NB4 (cell line): Measurements from ENCODE around the gene GABRG3.

Experiments
- DNase-seq: peaks from one replicate; pipeline ENCODE4 v3.0.0; 2010; ENCODE audit warnings: low read depth
- H3K4me3 ChIP-seq: one replicate; pipeline ENCODE4 v1.5.1; 2011; ENCODE audit warnings: mild to moderate bottlenecking, low read depth, low read length, moderate library complexity
- MAX ChIP-seq: IDR thresholded peaks from 2 replicates; pipeline ENCODE4 v1.6.1; 2011; ENCODE audit warnings: low read depth, low read length
- MYC ChIP-seq: IDR thresholded peaks from 2 replicates; pipeline ENCODE4 v1.6.1; 2011; ENCODE audit warnings: low read depth, low read length
- POLR2A ChIP-seq: IDR thresholded peaks from 2 replicates; pipeline ENCODE4 v1.6.1; 2011; ENCODE audit warnings: mild to moderate bottlenecking; ENCODE audit not compliant: insufficient read length; ENCODE audit errors: extremely low read depth
- TF ChIP-seq, protein P1 (sequence below): IDR thresholded peaks from one replicate; pipeline ENCODE4 v1.5.1; 2012; ENCODE audit warnings: low read depth, low read length

The GABRG3 gene

GRCh38 chr15:27231811-27232210 lies 260.8 kb downstream of the GABRG3 start:
- no peak for DNase-seq
- TF ChIP-seq POLR2A: no peak
- no peak for TF ChIP-seq MAX
- no peak for TF ChIP-seq MYC
- TF ChIP-seq, protein P1, sequence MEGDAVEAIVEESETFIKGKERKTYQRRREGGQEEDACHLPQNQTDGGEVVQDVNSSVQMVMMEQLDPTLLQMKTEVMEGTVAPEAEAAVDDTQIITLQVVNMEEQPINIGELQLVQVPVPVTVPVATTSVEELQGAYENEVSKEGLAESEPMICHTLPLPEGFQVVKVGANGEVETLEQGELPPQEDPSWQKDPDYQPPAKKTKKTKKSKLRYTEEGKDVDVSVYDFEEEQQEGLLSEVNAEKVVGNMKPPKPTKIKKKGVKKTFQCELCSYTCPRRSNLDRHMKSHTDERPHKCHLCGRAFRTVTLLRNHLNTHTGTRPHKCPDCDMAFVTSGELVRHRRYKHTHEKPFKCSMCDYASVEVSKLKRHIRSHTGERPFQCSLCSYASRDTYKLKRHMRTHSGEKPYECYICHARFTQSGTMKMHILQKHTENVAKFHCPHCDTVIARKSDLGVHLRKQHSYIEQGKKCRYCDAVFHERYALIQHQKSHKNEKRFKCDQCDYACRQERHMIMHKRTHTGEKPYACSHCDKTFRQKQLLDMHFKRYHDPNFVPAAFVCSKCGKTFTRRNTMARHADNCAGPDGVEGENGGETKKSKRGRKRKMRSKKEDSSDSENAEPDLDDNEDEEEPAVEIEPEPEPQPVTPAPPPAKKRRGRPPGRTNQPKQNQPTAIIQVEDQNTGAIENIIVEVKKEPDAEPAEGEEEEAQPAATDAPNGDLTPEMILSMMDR: no peak
- no peak overlapping the region for H3K4me3 ChIP-seq

DNA sequence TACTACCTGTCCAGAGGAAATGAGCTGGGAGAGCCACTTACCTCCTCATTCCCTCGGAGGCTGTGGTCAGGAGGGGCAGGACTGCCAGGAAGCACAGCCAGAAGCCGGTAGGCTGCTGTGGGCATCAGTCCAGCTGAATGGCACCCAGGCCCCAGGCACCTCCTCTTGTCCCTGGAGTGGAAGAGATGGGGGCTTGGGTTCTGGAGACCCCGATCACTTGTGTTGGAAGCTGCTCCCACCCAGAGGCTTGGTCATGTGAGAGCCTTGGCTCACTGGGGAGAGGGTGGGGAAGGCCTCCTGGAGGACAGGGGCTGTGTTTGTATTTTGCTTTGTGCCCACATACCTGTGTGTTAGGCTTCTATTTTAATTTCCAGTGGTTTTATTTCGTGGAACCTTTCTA lies 261.9 kb downstream of the GABRG3 start:
- DNase-seq: no peak
- no peak overlapping the region for H3K4me3 ChIP-seq

GRCh38 chr15:27234593-27234992 lies 263.6 kb downstream of the GABRG3 start:
- no peak overlapping the region for H3K4me3 ChIP-seq
- TF ChIP-seq POLR2A (no peak), MYC (no peak), MAX (no peak)
- TF ChIP-seq, protein P1: no peak
- no peak for DNase-seq

More for the DNA sequence above, 261.9 kb downstream of the GABRG3 start:
- TF ChIP-seq POLR2A (no peak), MAX (no peak), MYC (no peak)
- TF ChIP-seq, protein P1: no peak

DNA sequence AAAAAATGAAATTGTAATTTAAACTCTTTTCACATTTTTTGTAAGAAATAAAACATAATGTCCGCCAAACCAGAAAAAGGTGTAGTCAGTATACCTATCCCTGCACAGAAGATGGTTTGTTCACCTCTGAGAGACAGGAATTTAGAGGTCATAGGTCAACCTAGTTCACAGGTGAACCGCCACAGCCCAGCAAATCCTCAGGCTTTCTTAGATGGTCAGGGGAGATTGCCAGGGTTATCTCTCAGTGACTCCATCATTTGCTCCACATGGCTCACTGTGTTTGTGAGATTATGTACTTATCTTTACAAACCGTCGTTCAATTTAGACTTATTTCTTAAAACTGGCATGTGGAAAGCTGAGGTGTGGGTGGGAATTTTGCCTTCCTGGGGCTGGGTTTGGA lies 264.2 kb downstream of the GABRG3 start:
- DNase-seq: no peak
- TF ChIP-seq POLR2A: no peak
- no peak overlapping the region for H3K4me3 ChIP-seq

DNA sequence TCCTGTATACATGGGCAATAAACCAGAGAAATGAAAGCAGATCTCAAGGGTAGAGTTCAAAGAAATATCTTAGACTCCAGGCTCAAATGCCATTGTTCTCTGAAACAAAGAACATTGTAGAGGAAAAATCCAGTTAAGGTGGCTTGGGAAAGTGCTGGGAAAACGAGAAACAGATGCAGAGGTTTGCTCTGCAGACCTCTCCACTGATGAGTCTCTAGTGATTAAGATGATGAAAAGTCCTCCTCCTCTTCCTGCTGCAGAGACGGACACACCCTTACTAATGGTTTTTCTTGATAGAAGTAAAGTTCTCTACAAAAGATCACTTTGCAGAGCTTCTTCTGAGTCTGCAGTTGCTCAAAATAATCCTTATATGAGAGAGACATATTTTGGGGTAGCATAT lies 264.7 kb downstream of the GABRG3 start:
- no peak overlapping the region for H3K4me3 ChIP-seq
- no peak for DNase-seq
- TF ChIP-seq POLR2A (no peak), MYC (no peak), MAX (no peak)
- TF ChIP-seq, protein P1: no peak

DNA sequence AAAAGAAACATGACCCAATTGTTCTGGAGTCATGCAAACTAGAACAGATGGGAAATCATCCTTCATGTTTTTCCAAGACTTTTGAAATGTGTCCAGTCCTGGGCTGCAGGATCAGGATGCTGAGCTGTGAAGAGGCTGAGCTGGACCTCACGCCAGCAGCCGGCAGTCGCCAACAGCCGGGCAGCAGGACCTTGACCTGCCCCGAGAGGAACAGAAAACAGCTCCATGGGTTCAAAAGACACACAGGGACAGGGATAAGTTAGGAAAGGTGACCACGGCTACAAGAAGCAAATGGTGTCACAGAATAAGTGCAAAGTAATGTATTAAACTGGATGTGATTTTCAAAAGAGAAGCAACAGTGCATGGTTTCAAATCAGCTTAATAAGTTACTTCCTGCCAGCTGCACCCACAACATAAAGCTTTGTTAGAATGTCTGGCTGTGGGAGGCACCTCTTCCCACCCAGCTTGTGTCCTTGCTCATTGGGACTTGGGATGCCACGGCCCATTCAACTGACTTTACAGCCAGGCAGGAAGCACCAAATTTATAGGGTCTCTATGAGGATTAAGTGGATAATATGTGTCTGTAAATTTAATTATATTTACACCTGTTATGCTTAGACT lies 266.4 kb downstream of the GABRG3 start:
- no peak overlapping the region for H3K4me3 ChIP-seq
- TF ChIP-seq, protein P1: no peak
- no peak for TF ChIP-seq POLR2A
- DNase-seq: no peak
